HG03575 (cell line): ENCODE results near the gene HTR1D.
"Not testable (repeated sequence)": the region's sequence is repeated elsewhere in the genome, so short reads cannot be mapped to it uniquely, and the experiment has no call there.

Source experiments
- ATAC-seq: cut with Tn5 transposase; IDR thresholded peaks from one replicate; pipeline ENCODE4 v1.9.1; 2021; ENCODE audit not compliant: unreplicated experiment, insufficient number of reproducible peaks, low FRiP score; ENCODE audit errors: extremely low read depth

HTR1D gene

GRCh38 chr1:23222742-23223141 is 5.4 kb upstream of the HTR1D start:
- ATAC-seq, result no peak

DNA sequence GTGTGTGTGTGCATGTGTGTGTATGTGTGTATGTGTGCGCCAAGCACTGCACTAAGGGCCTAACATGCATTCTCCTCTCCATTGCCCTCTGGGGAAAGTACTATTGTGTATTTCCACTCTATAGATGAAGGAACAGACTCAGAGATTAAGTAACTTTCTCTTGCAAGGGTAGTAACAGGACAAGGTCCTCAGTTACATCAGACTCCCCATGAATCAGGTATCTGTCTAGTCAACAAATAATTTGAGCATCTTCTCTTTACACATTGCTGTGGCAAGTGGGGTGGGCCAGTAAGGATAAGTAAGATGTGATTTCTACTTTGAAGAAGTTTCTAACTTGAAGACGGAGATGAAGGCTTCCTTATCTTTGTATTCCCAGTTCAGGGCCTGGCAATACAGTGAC is 5.0 kb upstream of the HTR1D start:
- no peak for ATAC-seq

- no peak for ATAC-seq
These were observed 3.8 kb upstream of the HTR1D start for GRCh38 chr1:23221107-23221506.

- no peak for ATAC-seq
These were observed 406 bp downstream of the HTR1D start for GRCh38 chr1:23216771-23217420.

- ATAC-seq, result no peak
These were observed 1.4 kb downstream of the HTR1D start for GRCh38 chr1:23215751-23216449.

GRCh38 chr1:23215291-23215690 is 2.0 kb downstream of the HTR1D start:
- no peak for ATAC-seq

GRCh38 chr1:23214640-23215039 is 2.7 kb downstream of the HTR1D start:
- ATAC-seq, result no peak

DNA sequence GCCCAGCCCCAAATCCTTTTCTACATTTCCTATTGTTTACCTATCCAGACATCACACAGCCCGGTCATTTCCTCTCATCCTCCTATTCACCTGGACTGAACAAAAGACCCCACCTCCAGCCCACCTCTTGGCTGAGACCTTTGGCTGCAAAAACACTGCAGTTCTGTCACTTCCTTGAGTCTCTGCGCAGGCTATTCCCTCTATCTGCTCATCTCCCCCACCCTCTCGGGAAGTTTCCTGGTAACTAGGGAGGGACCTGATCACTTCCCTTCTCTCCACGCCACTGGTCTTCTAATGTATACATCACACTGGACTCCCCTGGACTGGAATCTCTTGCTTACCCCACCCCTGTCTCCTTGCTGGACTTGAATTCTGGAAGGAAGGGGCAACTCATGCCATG is 5.3 kb downstream of the HTR1D start:
- no peak for ATAC-seq

GRCh38 chr1:23210963-23211362 is 6.3 kb downstream of the HTR1D start:
- no peak for ATAC-seq

DNA sequence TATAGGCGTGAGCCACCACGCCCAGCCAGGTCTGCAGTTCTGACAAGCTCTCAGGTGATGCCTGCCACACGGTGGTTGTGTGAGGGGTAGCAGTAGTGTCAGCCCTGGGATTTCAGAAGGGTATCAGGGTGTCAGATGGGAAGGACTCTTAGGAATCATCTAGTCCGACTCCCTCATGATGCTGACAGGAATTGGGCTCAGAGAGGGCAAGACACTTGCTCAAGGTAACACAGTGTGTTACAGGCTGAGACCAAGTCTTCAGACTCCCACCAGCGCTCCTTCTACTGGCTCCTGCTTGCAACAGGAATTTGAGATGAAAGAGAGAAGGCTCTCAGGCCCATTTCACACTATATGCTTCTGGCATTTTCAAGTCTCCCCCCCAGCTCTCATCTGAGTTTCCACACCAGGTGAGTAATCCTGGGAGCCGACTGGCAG is 6.9 kb downstream of the HTR1D start:
- no peak for ATAC-seq

DNA sequence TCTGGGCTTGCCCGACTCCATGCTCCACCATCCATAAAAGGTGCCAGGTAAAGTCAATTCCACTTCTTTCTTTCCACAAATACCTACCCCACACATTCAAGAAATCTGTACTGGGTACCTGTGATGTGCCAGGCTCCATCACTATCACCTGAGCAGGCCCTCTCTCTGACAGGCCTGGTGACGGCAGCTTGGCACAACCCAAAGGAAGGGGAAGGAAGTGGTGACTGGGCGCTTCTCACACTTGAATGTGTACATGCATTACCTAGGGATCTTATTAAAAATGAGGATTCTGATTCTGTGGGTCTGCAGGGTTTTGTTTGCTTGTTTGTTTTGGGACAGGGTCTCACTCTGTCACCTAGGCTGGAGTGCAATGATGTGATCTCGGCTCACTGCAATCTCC is 7.5 kb downstream of the HTR1D start:
- no peak for ATAC-seq

GRCh38 chr1:23208527-23208926 is 8.8 kb downstream of the HTR1D start:
- ATAC-seq, result no peak

GRCh38 chr1:23207733-23208132 is 9.6 kb downstream of the HTR1D start:
- ATAC-seq, result not testable (repeated sequence)

DNA sequence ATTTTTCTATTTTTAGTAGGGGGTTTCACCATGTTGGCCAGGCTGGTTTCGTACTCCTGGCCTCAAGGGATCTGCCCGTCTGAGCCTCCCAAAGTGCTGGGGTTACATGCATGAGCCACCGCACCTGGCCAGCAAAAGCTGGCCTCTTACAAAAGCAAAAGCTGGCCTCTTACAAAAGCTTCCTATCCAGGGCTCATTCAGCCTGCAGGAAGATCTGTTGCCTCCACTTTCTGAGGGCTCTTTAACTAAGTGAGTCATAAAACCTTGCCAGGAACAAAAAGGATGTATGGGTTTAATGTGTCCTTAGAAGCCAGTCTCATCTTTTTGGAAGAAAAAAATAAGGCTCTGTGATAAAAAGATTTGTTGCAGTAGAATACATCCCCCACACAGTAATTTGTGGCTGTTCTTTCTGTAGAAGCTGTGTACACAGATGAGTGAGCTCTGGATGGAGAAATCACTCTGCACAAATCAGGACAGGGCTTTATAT is 15.0 kb downstream of the HTR1D start:
- no peak for ATAC-seq

- ATAC-seq, result no peak
These were observed 16.4 kb downstream of the HTR1D start for GRCh38 chr1:23200883-23201282.

DNA sequence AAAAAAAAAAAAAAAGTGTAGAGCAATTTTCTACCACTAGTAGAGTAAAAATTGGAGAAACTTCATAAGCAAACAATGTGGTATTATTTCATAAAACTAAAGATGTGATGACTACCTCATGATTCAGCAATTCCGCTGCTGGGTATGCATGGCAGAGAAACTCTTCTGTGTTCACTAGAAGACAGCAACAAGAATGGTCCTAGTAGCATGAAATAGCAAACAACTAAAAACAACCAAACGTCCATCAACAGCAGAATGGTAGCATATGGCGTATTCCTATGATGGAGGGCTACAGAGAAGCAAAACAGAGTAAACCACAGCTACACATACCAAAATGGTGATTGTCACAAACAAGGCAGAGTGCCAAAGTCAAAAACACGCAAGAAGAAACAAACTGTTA is 18.9 kb downstream of the HTR1D start:
- ATAC-seq, result no peak

DNA sequence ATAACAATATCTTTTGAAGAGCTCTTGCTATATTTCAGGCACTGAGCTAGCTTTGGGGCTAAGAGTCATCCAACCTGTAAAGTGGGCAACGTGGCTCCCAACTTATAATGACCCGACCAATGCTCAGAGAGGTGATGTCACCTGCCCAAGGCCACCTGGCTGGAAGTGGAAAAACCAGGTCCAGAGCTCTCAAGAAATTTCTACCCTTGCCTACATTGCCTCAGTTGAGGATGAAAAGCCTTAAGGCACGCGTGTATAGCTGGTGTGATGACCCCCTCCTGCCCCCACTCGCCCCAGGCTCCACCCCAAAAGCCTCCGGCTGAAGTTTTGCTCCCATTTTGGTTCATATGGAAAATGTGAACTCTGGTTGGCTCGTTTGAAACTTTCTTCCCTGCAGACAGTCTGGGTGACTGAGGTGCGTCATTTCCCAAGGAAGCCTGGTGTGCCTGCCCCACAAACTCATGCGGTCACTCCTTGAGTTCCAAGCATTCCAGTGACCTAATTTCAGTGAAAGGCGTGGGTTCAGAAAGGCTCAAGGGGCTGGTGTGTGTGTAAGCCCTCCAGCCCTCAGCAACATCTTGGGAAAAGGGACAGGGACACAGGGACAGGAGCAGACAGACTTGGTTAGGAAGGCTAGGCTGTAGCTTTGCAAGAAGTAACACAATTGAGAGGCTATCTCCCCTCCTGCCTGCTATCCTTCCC is 20.5 kb downstream of the HTR1D start:
- no peak for ATAC-seq

GRCh38 chr1:23194119-23194984 is 22.9 kb downstream of the HTR1D start:
- no peak for ATAC-seq

DNA sequence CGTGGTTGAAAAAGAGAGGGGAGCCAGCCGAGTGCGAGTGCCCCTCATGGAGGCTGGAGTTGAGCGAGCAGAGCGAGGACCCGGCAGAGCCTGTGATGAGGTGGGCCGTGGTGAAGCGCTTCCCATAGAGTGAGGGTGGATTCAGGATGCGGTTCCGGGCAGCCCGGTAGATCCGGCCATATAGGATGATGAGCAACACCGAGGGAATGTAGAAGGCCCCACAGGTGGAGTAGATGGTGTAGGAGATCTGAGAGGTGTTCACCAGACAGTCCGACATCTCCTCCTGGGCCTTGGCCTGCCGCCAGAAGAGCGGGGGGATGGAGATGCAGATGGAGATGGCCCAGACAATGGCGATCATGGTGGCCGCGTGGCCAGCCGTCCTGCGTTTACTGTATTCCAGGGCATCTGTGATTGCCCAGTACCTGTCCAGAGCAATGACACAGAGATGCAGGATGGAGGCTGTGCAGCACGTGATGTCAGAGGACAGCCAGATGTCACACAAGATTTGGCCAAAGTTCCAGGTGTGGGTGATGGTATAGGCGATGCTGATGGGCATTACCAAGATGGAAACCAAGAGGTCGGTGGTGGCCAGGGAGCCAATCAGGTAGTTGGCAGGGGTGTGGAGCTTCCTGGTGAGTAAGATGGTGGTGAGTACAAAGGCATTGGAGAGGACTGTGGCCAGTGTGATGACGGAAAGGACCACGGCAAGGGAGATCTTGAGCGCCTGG is 23.7 kb downstream of the HTR1D start:
- no peak for ATAC-seq
